Measurements from ENCODE around the gene ASIC1.

The ASIC1 gene

DNA sequence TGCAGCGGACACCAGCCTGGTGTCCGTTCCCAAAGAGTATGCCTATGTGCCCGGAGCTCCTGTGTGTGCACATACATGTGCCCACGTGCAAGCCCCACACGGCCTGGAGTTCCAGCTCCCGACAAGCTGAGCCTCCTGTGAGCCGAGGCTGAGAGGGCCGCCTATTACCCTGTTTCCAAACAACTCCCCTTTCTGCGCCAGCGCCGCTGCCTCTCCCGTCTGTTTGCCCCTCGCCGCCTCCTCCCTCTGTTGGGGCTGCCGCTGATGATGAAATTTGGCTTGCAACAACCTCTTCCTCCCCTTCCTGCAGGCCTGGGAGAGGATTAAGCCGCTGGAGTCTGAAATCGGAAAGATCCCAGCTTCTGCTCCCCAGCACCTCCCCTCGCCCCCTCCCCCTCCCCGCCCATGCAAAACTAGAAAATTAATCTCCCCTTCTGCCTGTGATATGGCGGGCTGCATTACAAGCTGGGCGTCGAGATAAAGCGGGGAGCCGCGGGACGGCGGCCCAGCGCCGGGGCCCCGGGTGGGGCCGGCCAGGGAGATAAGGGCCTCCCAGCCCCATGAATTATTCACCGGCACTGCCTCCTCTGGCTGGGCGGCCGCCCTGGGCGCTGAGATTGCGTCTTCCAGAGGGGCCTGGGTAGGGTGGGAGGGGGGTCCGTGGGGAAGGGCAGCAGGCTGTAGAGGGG, 6.8 kb upstream of the ASIC1 start:
- Histone ChIP-seq H3K79me2 (ENCODE audit: insufficient read depth, low read length) (no peaks in the 10 kb centered on the region), H3F3A (ENCODE audit: low read depth) (no peaks in the 10 kb centered on the region), H3K27me3 (ENCODE audit: insufficient read depth, low read length, poor library complexity, severe bottlenecking) (no peaks in the 10 kb centered on the region), H3K4me3 (ENCODE audit: low read length, poor library complexity, severe bottlenecking) (no peak overlapping the region), H3K4me1 (ENCODE audit: insufficient read depth, low read length, poor library complexity, severe bottlenecking) (no peaks in the 10 kb centered on the region), H4K20me1 (ENCODE audit: insufficient read depth, low read length, poor library complexity, severe bottlenecking) (no peaks in the 10 kb centered on the region), H3K4me2 (ENCODE audit: low read depth, low read length, poor library complexity, severe bottlenecking) (no peak overlapping the region), H3K36me3 (ENCODE audit: insufficient read depth, low read length) (no peaks in the 10 kb centered on the region), H3K9ac (ENCODE audit: low read depth, low read length, poor library complexity, severe bottlenecking) (no peak overlapping the region), H2AFZ (ENCODE audit: low read length) (no peak overlapping the region), H3K9me2 (replicated peaks; ENCODE audit: low read depth, low read length) (no peaks in the 10 kb centered on the region), H3K9me3 (ENCODE audit: insufficient read depth, low read depth, low read length) (no peaks in the 10 kb centered on the region)
- no peak for TF ChIP-seq EZH2phosphoT487 (IDR thresholded peaks at IDR 0.05; ENCODE audit: borderline replicate concordance)
- TF ChIP-seq, protein P1, sequence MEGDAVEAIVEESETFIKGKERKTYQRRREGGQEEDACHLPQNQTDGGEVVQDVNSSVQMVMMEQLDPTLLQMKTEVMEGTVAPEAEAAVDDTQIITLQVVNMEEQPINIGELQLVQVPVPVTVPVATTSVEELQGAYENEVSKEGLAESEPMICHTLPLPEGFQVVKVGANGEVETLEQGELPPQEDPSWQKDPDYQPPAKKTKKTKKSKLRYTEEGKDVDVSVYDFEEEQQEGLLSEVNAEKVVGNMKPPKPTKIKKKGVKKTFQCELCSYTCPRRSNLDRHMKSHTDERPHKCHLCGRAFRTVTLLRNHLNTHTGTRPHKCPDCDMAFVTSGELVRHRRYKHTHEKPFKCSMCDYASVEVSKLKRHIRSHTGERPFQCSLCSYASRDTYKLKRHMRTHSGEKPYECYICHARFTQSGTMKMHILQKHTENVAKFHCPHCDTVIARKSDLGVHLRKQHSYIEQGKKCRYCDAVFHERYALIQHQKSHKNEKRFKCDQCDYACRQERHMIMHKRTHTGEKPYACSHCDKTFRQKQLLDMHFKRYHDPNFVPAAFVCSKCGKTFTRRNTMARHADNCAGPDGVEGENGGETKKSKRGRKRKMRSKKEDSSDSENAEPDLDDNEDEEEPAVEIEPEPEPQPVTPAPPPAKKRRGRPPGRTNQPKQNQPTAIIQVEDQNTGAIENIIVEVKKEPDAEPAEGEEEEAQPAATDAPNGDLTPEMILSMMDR (conservative IDR thresholded peaks at IDR 0.05; ENCODE audit: low read length): no peak

DNA sequence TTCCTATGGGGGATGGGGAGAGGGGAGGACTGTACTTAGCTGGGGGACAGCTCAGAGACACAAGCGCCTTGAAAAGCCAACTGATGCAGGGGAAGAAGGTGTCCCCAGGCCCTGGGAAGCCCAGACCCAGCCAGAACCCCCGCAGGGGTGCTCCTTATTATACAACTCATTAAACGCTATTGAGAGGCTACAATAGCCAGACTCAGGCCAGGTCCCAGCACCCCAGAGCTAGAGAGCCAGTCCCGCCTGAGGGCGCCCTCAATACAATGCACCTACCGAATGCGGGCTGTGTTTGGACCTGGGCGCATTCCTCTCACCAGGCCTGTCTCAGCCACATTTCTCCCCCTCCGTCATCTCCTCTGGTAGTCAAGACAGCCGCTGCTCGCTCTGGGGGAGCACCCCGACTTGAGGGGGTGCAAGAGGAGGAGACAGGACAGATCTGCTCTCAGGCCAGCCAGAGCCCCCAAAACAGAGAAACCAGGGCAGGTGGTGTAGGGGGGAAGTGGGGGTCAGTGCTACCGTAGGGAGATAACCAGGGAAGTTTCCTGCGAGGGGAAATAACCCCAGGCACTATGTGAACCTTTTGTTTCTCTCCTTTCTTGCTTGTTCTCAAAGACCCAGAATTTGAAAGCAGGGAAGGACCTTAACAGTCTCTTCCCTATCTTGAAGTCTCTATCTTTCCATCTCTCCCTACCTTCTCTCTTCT, 6.1 kb upstream of the ASIC1 start:
- Histone ChIP-seq H3K9ac (ENCODE audit: low read depth, low read length, poor library complexity, severe bottlenecking) (no peak overlapping the region), H3K4me2 (ENCODE audit: low read depth, low read length, poor library complexity, severe bottlenecking) (no peak overlapping the region), H3K4me1 (ENCODE audit: insufficient read depth, low read length, poor library complexity, severe bottlenecking) (peaks cover 2% of the 10 kb centered on the region), H3K27me3 (ENCODE audit: insufficient read depth, low read length, poor library complexity, severe bottlenecking) (no peaks in the 10 kb centered on the region), H3K36me3 (ENCODE audit: insufficient read depth, low read length) (no peaks in the 10 kb centered on the region), H3K79me2 (ENCODE audit: insufficient read depth, low read length) (no peaks in the 10 kb centered on the region), H3K9me2 (replicated peaks; ENCODE audit: low read depth, low read length) (no peaks in the 10 kb centered on the region), H3F3A (ENCODE audit: low read depth) (no peaks in the 10 kb centered on the region), H3K9me3 (ENCODE audit: insufficient read depth, low read depth, low read length) (no peaks in the 10 kb centered on the region), H4K20me1 (ENCODE audit: insufficient read depth, low read length, poor library complexity, severe bottlenecking) (no peaks in the 10 kb centered on the region), H2AFZ (ENCODE audit: low read length) (no peak overlapping the region), H3K4me3 (ENCODE audit: low read length, poor library complexity, severe bottlenecking) (no peak overlapping the region)
- no peak for TF ChIP-seq EZH2phosphoT487 (IDR thresholded peaks at IDR 0.05; ENCODE audit: borderline replicate concordance)

DNA sequence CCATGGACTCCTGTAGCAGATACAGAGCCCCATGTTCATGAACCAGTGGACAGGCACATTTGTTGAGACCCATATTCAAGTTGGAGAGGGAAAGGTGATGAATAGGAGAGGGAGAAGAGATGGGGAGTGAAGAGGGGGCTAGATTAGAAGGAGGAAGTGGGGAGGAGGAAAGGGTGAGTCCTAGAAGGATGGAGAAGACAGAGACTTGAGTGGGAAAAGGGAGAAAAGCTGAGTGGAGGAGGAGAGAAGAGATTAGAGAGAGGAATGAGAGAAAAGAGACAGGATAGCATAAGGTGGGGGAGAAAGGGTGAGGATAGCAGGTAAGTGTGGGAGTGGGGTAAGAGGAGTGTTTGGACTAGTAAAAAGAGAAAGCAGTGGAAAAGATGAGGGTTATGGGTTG, 4.9 kb upstream of the ASIC1 start:
- Histone ChIP-seq H3K9me3 (ENCODE audit: insufficient read depth, low read depth, low read length) (no peaks in the 10 kb centered on the region), H4K20me1 (ENCODE audit: insufficient read depth, low read length, poor library complexity, severe bottlenecking) (no peaks in the 10 kb centered on the region), H3K4me3 (ENCODE audit: low read length, poor library complexity, severe bottlenecking) (no peak overlapping the region), H3K27me3 (ENCODE audit: insufficient read depth, low read length, poor library complexity, severe bottlenecking) (no peaks in the 10 kb centered on the region), H3K79me2 (ENCODE audit: insufficient read depth, low read length) (no peaks in the 10 kb centered on the region), H2AFZ (ENCODE audit: low read length) (no peak overlapping the region), H3K36me3 (ENCODE audit: insufficient read depth, low read length) (no peaks in the 10 kb centered on the region), H3K9me2 (replicated peaks; ENCODE audit: low read depth, low read length) (no peaks in the 10 kb centered on the region), H3K9ac (ENCODE audit: low read depth, low read length, poor library complexity, severe bottlenecking) (no peak overlapping the region), H3F3A (ENCODE audit: low read depth) (no peaks in the 10 kb centered on the region), H3K4me2 (ENCODE audit: low read depth, low read length, poor library complexity, severe bottlenecking) (no peak overlapping the region), H3K4me1 (ENCODE audit: insufficient read depth, low read length, poor library complexity, severe bottlenecking) (peaks cover 13% of the 10 kb centered on the region)
- TF ChIP-seq, protein P1 (conservative IDR thresholded peaks at IDR 0.05; ENCODE audit: low read length): no peak
- TF ChIP-seq EZH2phosphoT487 (IDR thresholded peaks at IDR 0.05; ENCODE audit: borderline replicate concordance): no peak
